ENCODE measurements around the gene PDZD2.

- TF ChIP-seq, protein P1, sequence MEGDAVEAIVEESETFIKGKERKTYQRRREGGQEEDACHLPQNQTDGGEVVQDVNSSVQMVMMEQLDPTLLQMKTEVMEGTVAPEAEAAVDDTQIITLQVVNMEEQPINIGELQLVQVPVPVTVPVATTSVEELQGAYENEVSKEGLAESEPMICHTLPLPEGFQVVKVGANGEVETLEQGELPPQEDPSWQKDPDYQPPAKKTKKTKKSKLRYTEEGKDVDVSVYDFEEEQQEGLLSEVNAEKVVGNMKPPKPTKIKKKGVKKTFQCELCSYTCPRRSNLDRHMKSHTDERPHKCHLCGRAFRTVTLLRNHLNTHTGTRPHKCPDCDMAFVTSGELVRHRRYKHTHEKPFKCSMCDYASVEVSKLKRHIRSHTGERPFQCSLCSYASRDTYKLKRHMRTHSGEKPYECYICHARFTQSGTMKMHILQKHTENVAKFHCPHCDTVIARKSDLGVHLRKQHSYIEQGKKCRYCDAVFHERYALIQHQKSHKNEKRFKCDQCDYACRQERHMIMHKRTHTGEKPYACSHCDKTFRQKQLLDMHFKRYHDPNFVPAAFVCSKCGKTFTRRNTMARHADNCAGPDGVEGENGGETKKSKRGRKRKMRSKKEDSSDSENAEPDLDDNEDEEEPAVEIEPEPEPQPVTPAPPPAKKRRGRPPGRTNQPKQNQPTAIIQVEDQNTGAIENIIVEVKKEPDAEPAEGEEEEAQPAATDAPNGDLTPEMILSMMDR (IDR thresholded peaks at IDR 0.05 in 2 of 3, conservative IDR thresholded peaks at IDR 0.05 in 1 of 3; ENCODE audit: borderline replicate concordance in 1 of 3, insufficient read depth in 1 of 3, low read depth in 2 of 3, low read length in 2 of 3) = no peak
- no peak for TF ChIP-seq YY1 (IDR thresholded peaks at IDR 0.05; ENCODE audit: extremely low read depth, insufficient replicate concordance, low read depth, low read length)
- TF ChIP-seq, protein P2, sequence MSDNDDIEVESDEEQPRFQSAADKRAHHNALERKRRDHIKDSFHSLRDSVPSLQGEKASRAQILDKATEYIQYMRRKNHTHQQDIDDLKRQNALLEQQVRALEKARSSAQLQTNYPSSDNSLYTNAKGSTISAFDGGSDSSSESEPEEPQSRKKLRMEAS (IDR thresholded peaks at IDR 0.05) = no peak
- no peak for TF ChIP-seq POLR2A (IDR thresholded peaks at IDR 0.05; ENCODE audit: borderline replicate concordance, extremely low read depth, insufficient read depth, insufficient read length)
- no peak for TF ChIP-seq EGR1 (IDR thresholded peaks at IDR 0.05; ENCODE audit: low read depth)
Observed at GRCh38 chr5:31682025-31682424, 43.1 kb downstream of the PDZD2 start.
